ENCODE measurements around the gene ABL1.

ABL1 gene

GRCh38 chr9:130903194-130904069, 68.4 kb downstream of the ABL1 start:
- no peak overlapping the region for H3K4me2 ChIP-seq (ENCODE audit: low read length)
- no peaks in the 10 kb centered on the region for H3K36me3 ChIP-seq (ENCODE audit: control insufficient read depth, insufficient read depth, low read length)
- no peak overlapping the region for H3K4me3 ChIP-seq (ENCODE audit: low read depth, low read length)
- no peaks in the 10 kb centered on the region for H3K27me3 ChIP-seq (ENCODE audit: control insufficient read depth, insufficient read depth, low read length)
- H3K79me2 ChIP-seq, result no peaks in the 10 kb centered on the region
- no peaks in the 10 kb centered on the region for H3K9me3 ChIP-seq (ENCODE audit: control insufficient read depth, low read length)
- no peak overlapping the region for H2AFZ ChIP-seq
- H3K4me1 ChIP-seq, result peaks cover 1% of the 10 kb centered on the region
- H3K9ac ChIP-seq, result no peak overlapping the region
- H3K27ac ChIP-seq, result no peak overlapping the region
- no peak for TF ChIP-seq CTCF (IDR thresholded peaks at IDR 0.05)

- Histone ChIP-seq H3K27ac (no peak overlapping the region), H3K27me3 (ENCODE audit: control insufficient read depth, insufficient read depth, low read length) (no peaks in the 10 kb centered on the region), H3K36me3 (ENCODE audit: control insufficient read depth, insufficient read depth, low read length) (no peaks in the 10 kb centered on the region), H3K4me1 (peaks cover 3% of the 10 kb centered on the region), H3K9ac (no peak overlapping the region), H3K9me3 (ENCODE audit: control insufficient read depth, low read length) (no peaks in the 10 kb centered on the region), H3K4me3 (ENCODE audit: low read depth, low read length) (no peak overlapping the region), H3K79me2 (no peaks in the 10 kb centered on the region), H2AFZ (no peak overlapping the region), H3K4me2 (ENCODE audit: low read length) (no peak overlapping the region)
- no peak for TF ChIP-seq CTCF (IDR thresholded peaks at IDR 0.05)
Observed at GRCh38 chr9:130904070-130905044, 69.3 kb downstream of the ABL1 start.

GRCh38 chr9:130905125-130905901, 70.3 kb downstream of the ABL1 start:
- no peak overlapping the region for H3K4me2 ChIP-seq (ENCODE audit: low read length)
- no peaks in the 10 kb centered on the region for H3K27me3 ChIP-seq (ENCODE audit: control insufficient read depth, insufficient read depth, low read length)
- no peaks in the 10 kb centered on the region for H3K79me2 ChIP-seq
- H3K4me1 ChIP-seq, result peaks cover 3% of the 10 kb centered on the region
- TF ChIP-seq CTCF (IDR thresholded peaks at IDR 0.05), result no peak
- no peak overlapping the region for H3K9ac ChIP-seq
- no peaks in the 10 kb centered on the region for H3K9me3 ChIP-seq (ENCODE audit: control insufficient read depth, low read length)
- H3K27ac ChIP-seq, result no peak overlapping the region
- no peaks in the 10 kb centered on the region for H3K36me3 ChIP-seq (ENCODE audit: control insufficient read depth, insufficient read depth, low read length)
- H2AFZ ChIP-seq, result no peak overlapping the region
- no peak overlapping the region for H3K4me3 ChIP-seq (ENCODE audit: low read depth, low read length)

GRCh38 chr9:130905902-130906734, 71.1 kb downstream of the ABL1 start:
- TF ChIP-seq CTCF (IDR thresholded peaks at IDR 0.05), result no peak
- H3K27me3 ChIP-seq (ENCODE audit: control insufficient read depth, insufficient read depth, low read length), result no peaks in the 10 kb centered on the region

More at GRCh38 chr9:130905902-130906734, 71.1 kb downstream of the ABL1 start:
- Histone ChIP-seq H3K4me2 (ENCODE audit: low read length) (no peak overlapping the region), H3K4me1 (peaks cover 3% of the 10 kb centered on the region), H3K27ac (no peak overlapping the region), H3K9ac (no peak overlapping the region), H3K79me2 (no peaks in the 10 kb centered on the region), H3K9me3 (ENCODE audit: control insufficient read depth, low read length) (no peaks in the 10 kb centered on the region), H3K36me3 (ENCODE audit: control insufficient read depth, insufficient read depth, low read length) (no peaks in the 10 kb centered on the region), H2AFZ (no peak overlapping the region), H3K4me3 (ENCODE audit: low read depth, low read length) (no peak overlapping the region)
